A673 (cell line): ENCODE measurements around the gene MYO5A. TPM values are rescaled to one million over a fixed set of nuclear protein-coding genes. Genes with fewer than 3 reads are reported as not detected.

Source experiments
- BruUV-seq: library from RNA; stranded (reverse); fragments of 400-500 nt; replicated peaks from 2 replicates; lab custom pipeline; 2021; lab: Mats Ljungman, UMichigan
- CTCF ChIA-PET: fragments of 300-600 bp; sonication (Branson Sonifier 250); formaldehyde crosslinking; loops from one replicate; lab custom pipeline; 2022; ENCODE audit warnings: antibody characterized with exemption; lab: Charles Lee
- POLR2A ChIA-PET: fragments of 300-600 bp; sonication (Branson Sonifier 250); formaldehyde crosslinking; loops from one replicate; lab custom pipeline; 2022; ENCODE audit warnings: antibody characterized with exemption; ENCODE audit not compliant: low non-redundant PET; lab: Charles Lee
- DNase-seq: peaks from one replicate; pipeline ENCODE4 v3.0.0-alpha.2; 2015; ENCODE audit warnings: low spot score
- H3K27ac ChIP-seq: fragments of 200-600 bp; sonication (generic); 2 replicates; pipeline ENCODE4 v1.5.1; 2016; ENCODE audit warnings: mixed run types, low read depth, mild to moderate bottlenecking, mixed read lengths, antibody characterized with exemption, low read length; ENCODE audit not compliant: poor library complexity, severe bottlenecking
- H3K27me3 ChIP-seq: fragments of 200-600 bp; sonication (generic); replicated peaks from 2 replicates; pipeline ENCODE4 v1.6.1; 2017; ENCODE audit warnings: mixed run types, low read depth, mild to moderate bottlenecking, mixed read lengths, antibody characterized with exemption, low read length; ENCODE audit not compliant: insufficient read depth, poor library complexity
- H3K36me3 ChIP-seq: fragments of 200-600 bp; sonication (generic); 2 replicates; pipeline ENCODE4 v1.6.1; 2016; ENCODE audit warnings: mixed run types, mild to moderate bottlenecking, mixed read lengths, antibody characterized with exemption, low read length; ENCODE audit not compliant: insufficient read depth, poor library complexity, severe bottlenecking
- H3K4me1 ChIP-seq: fragments of 200-600 bp; sonication (generic); 2 replicates; pipeline ENCODE4 v1.6.1; 2017; ENCODE audit warnings: mixed run types, mild to moderate bottlenecking, mixed read lengths, antibody characterized with exemption, low read length; ENCODE audit not compliant: insufficient read depth, poor library complexity, severe bottlenecking
- H3K4me3 ChIP-seq: fragments of 200-600 bp; sonication (generic); 2 replicates; pipeline ENCODE4 v1.5.1; 2016; ENCODE audit warnings: low read depth, mixed run types, mild to moderate bottlenecking, mixed read lengths, low read length; ENCODE audit not compliant: poor library complexity, severe bottlenecking
- H3K9me3 ChIP-seq: fragments of 200-600 bp; sonication (generic); 2 replicates; pipeline ENCODE4 v1.6.1; 2016; ENCODE audit warnings: mixed run types, low read depth, mild to moderate bottlenecking, mixed read lengths, antibody characterized with exemption, low read length; ENCODE audit not compliant: poor library complexity, severe bottlenecking
- EZH2 ChIP-seq: fragments of 200-600 bp; sonication (generic); IDR thresholded peaks from 2 replicates; pipeline ENCODE4 v1.6.1; 2017; ENCODE audit warnings: borderline replicate concordance, low read depth, mild to moderate bottlenecking, mixed read lengths, antibody characterized with exemption, low read length; ENCODE audit not compliant: poor library complexity, severe bottlenecking
- intact Hi-C: fragments of 100-400 bp; cut with micrococcal nuclease; formaldehyde crosslinking; loops from one replicate; pipeline ENCODE4 v1.10.0; 2022; ENCODE audit not compliant: unreplicated experiment
- total RNA-seq: library from RNA; stranded (reverse); gene quantifications from 2 replicates; pipeline ENCODE4 v1.2.3, GENCODE V29; 2021
- TF ChIP-seq, protein P1 (sequence below): fragments of 300-800, 200-600 bp; sonication (generic); conservative IDR thresholded peaks from 2 replicates; pipeline ENCODE4 v1.5.1; 2017; ENCODE audit warnings: low read depth, mild to moderate bottlenecking, antibody characterized with exemption, low read length, moderate library complexity, mixed read lengths

The MYO5A gene
- total RNA-seq, 1 experiment from 2014 or later = 16.8 TPM

- no TSS peak for BruUV-seq
- CTCF ChIA-PET = no interaction called here
Measured at GRCh38 chr15:52523647-52524046, 5.0 kb downstream of the MYO5A start.

DNA sequence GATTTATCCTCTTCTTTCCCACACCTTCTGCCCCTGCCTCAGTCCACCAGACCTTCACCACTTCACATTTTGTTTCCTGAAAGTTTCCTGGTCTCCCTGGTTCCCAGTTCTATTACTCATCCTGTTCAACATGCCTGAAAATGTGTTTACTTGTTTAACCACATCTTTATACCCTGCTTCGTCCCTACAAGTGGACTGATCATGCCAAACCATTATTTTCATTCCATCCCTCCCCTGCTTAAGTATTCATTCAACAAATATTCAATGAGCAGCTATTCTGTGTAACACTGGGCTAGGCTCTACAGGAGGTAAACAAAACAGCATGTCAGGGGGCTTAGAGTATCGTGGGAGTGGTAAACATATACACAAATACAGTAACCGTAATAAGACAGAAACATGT lies 5.5 kb downstream of the MYO5A start:
- no TSS peak for BruUV-seq
- POLR2A ChIA-PET = no interaction called here

More at GRCh38 chr15:52523647-52524046, 5.0 kb downstream of the MYO5A start:
- Histone ChIP-seq H3K27ac (no peak overlapping the region), H3K9me3 (no peaks in the 10 kb centered on the region), H3K4me3 (no peak overlapping the region), H3K4me1 (no peaks in the 10 kb centered on the region), H3K36me3 (no peaks in the 10 kb centered on the region), H3K27me3 (peaks cover 15% of the 10 kb centered on the region)
- DNase-seq = no peak
- intact Hi-C loops = no loop called here
- POLR2A ChIA-PET = no interaction called here
- TF ChIP-seq, protein P1, sequence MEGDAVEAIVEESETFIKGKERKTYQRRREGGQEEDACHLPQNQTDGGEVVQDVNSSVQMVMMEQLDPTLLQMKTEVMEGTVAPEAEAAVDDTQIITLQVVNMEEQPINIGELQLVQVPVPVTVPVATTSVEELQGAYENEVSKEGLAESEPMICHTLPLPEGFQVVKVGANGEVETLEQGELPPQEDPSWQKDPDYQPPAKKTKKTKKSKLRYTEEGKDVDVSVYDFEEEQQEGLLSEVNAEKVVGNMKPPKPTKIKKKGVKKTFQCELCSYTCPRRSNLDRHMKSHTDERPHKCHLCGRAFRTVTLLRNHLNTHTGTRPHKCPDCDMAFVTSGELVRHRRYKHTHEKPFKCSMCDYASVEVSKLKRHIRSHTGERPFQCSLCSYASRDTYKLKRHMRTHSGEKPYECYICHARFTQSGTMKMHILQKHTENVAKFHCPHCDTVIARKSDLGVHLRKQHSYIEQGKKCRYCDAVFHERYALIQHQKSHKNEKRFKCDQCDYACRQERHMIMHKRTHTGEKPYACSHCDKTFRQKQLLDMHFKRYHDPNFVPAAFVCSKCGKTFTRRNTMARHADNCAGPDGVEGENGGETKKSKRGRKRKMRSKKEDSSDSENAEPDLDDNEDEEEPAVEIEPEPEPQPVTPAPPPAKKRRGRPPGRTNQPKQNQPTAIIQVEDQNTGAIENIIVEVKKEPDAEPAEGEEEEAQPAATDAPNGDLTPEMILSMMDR = no peak
- no peak for TF ChIP-seq EZH2

DNA sequence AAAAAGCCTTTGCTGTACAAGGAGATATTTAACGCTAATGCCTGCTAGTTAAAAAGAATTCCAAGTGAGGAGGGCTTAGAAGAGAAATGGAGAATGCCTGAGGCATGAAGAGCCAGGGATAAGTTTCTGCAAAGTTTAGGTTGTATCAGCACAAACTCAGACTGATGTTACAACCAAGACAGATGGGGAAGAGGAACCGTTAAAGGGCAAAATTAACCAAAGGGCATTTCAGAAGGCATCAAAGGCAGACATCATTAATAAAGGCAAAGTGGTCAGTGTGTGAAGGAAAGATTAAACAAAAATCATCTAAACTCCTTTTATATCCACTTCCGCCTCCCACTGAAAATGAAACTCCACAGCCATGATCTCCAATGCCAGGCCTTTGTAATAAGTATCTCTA lies 7.0 kb downstream of the MYO5A start:
- TF ChIP-seq, protein P1 = no peak
- TF ChIP-seq EZH2 = no peak
- Histone ChIP-seq H3K27me3 (no peaks in the 10 kb centered on the region), H3K4me3 (no peak overlapping the region), H3K9me3 (no peaks in the 10 kb centered on the region), H3K36me3 (no peaks in the 10 kb centered on the region), H3K27ac (no peak overlapping the region), H3K4me1 (no peaks in the 10 kb centered on the region)
- no peak for DNase-seq
- BruUV-seq = no TSS peak
- CTCF ChIA-PET = no interaction called here
- POLR2A ChIA-PET = no interaction called here
- intact Hi-C loops = no loop called here

More for the DNA sequence above, 5.5 kb downstream of the MYO5A start:
- Histone ChIP-seq H3K27me3 (peaks cover 12% of the 10 kb centered on the region), H3K4me3 (no peak overlapping the region), H3K36me3 (no peaks in the 10 kb centered on the region), H3K4me1 (no peaks in the 10 kb centered on the region), H3K9me3 (no peaks in the 10 kb centered on the region), H3K27ac (no peak overlapping the region)
- TF ChIP-seq, protein P1 = no peak
- no peak for TF ChIP-seq EZH2
- no peak for DNase-seq
- CTCF ChIA-PET = no interaction called here
- intact Hi-C loops = no loop called here
